ENCODE results near the gene INPP5K.

The INPP5K gene

DNA sequence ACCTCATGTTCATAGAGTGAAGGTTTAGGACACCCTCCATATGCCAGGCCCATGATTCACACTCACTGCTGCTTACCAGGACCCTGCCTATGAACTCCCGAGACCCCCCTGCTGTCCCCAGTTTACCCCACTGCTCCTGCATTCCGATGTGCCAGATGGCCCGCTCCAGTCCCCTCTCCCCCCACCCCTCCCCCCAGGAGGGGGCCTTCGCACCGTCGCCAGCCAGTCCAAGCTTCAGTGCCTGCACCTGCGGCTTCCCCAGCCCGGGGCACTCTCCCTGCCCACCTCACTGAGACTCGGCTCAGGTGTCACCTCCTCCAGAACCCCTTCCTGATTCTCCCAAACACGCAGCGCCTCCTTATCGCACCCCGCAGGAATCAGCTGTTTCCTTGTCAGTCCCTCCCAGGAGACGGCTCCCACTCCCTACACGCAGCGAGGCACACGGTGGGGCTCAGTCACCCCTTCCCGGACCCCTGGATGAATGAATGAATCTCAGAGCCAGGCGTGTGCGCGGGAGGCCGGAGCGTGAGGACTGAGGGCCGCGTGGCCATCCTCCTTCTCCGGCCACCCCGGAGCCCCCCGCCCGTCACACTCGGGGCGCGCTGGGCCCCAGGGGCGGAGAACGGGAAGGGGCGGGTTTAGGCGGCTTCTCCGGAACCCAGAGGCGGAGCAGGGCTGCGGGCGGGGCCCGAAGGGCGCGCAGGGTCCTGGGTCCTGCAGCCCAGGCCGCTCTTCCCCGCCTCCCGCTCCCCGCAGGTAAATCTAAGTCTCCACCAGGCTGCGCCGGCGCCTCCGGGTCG is 25.6 kb downstream of the INPP5K start:
- ChIA-PET CTCF (interaction anchor here (3.0 kb wide), 1 partner anchor 25 kb away, joined by 9 read pairs; the partner anchor contains the start of gene INPP5K), POLR2A (interaction anchor here (1.3 kb wide), 1 partner anchor 25 kb away, joined by 3 read pairs; the partner anchor contains the start of gene INPP5K)
- TF ChIP-seq, protein P1, sequence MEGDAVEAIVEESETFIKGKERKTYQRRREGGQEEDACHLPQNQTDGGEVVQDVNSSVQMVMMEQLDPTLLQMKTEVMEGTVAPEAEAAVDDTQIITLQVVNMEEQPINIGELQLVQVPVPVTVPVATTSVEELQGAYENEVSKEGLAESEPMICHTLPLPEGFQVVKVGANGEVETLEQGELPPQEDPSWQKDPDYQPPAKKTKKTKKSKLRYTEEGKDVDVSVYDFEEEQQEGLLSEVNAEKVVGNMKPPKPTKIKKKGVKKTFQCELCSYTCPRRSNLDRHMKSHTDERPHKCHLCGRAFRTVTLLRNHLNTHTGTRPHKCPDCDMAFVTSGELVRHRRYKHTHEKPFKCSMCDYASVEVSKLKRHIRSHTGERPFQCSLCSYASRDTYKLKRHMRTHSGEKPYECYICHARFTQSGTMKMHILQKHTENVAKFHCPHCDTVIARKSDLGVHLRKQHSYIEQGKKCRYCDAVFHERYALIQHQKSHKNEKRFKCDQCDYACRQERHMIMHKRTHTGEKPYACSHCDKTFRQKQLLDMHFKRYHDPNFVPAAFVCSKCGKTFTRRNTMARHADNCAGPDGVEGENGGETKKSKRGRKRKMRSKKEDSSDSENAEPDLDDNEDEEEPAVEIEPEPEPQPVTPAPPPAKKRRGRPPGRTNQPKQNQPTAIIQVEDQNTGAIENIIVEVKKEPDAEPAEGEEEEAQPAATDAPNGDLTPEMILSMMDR (IDR thresholded peaks at IDR 0.05; ENCODE audit: insufficient read depth, low read length, missing control alignments), result no peak

DNA sequence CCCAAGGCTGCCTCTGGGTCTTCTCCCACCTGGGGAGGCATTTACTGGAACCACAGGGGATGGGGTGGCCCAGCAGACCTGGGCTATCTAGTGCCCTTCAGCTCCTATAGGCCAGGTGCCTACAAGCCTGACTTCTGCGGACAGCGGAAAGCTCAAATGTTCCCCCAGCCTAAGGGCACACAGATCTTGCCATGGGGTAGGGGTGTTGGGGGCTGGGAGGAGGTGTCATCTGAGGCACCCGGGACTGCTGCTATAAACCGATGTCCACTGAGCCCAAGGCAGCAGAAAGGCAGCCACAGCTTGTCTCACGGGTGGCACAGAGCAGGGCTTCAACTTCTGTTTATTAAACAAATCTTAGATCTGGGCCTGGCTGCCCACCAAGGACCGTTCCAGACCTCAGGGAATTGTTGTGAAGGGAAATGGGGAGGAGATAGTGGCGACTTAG is 27.6 kb downstream of the INPP5K start:
- no peak for DNase-seq (ENCODE audit: low read depth, low spot score)
- ChIA-PET CTCF (interaction anchor here (0.6 to 3.5 kb wide), 4 partner anchors 17 to 124 kb away, joined by 3 to 11 read pairs (median 6); partner anchors contain the start of gene INPP5K), POLR2A (interaction anchor here (2.2 kb wide), 1 partner anchor 27 kb away, joined by 10 read pairs; the partner anchor contains the start of gene INPP5K)
- TF ChIP-seq, protein P1 (IDR thresholded peaks at IDR 0.05; ENCODE audit: insufficient read depth, low read length, missing control alignments), result no peak
- peak overlapping the region; percentile 55 for H3K4me3 ChIP-seq (ENCODE audit: low read depth, low read length)

More for the DNA sequence above, 25.6 kb downstream of the INPP5K start:
- H3K4me3 ChIP-seq (ENCODE audit: low read depth, low read length), result peak overlapping the region; percentile 86
- no peak for DNase-seq (ENCODE audit: low read depth, low spot score)

- TF ChIP-seq, protein P1 (IDR thresholded peaks at IDR 0.05; ENCODE audit: insufficient read depth, low read length, missing control alignments), result no peak
- ChIA-PET CTCF (interaction anchor here (0.6 to 3.5 kb wide), 4 partner anchors 21 to 123 kb away, joined by 3 to 11 read pairs (median 6); partner anchors contain the start of gene INPP5K), POLR2A (interaction anchor here (0.5 to 2.2 kb wide), 3 partner anchors 28 to 32 kb away, joined by 3 to 10 read pairs (median 6); partner anchors contain the start of gene INPP5K)
- peak overlapping the region; percentile 55 for H3K4me3 ChIP-seq (ENCODE audit: low read depth, low read length)
- no peak for DNase-seq (ENCODE audit: low read depth, low spot score)
These were observed 28.2 kb downstream of the INPP5K start for GRCh38 chr17:1487939-1488825.

DNA sequence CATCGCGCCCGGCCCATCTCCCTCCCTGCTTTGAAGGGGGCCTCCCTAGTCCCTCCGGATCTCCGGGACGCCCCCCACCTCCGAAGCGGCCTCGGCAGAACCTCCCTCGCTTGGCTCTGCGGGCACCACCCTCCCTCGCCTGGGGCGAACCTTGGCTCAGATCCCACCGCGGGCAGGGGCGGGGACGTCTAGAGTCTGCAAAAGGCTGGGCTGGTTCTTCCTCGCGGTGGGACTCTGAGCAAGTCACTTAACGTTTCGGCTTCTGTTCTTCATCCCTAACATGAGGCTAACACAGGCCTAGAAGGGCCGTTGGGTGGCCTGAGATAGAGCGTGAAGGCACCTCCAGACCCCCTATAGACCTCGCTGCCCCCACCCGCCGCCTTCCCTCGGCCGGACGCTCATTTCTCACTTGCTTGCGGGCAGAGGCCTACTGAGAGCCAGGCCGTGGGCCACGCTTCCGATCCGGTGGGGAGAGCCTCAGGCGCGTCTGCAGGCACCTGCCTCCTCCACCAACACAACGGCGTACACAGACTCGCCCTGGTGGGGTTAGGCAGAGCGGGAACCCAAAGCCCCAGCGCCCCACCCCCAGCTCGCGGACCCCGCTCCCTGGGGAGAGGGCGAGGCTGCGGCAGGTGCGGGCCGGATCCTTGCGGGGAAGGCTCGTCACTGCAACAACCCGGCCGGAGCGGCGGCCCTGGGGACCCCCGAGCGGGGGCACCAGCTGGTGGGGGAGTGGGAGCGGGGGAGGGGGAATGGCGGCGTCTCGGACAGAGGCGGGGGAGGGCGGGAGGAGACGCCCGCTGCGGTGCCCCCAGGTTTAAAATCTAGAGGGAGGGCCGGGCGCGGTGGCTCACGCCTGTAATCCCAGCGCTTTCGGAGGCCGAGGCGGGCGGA is 29.4 kb downstream of the INPP5K start:
- peak overlapping the region; percentile 8 for H3K4me3 ChIP-seq (ENCODE audit: low read depth, low read length)
- TF ChIP-seq, protein P1 (IDR thresholded peaks at IDR 0.05; ENCODE audit: insufficient read depth, low read length, missing control alignments), result no peak
- CTCF ChIA-PET, result interaction anchor here (0.8 to 3.5 kb wide), 2 partner anchors 28 to 122 kb away, joined by 3 to 11 read pairs; no protein-coding TSS in a partner anchor
- no peak for DNase-seq (ENCODE audit: low read depth, low spot score)
- POLR2A ChIA-PET, result interaction anchor here (0.8 to 2.2 kb wide), 2 partner anchors 29 to 31 kb away, joined by 6 to 10 read pairs; partner anchors contain the start of gene INPP5K
